Stimulated activated CD8-positive, alpha-beta memory T cell treated with anti-CD3 and anti-CD28 coated beads, Interleukin-12 subunit alpha, Interleukin-12 subunit beta, amount 100 ng/mL, for 24 hours (primary cell): Measurements from ENCODE around the gene ATP2B2.

Experiments used
- DNase-seq: peaks from one replicate; pipeline ENCODE4 v3.0.0-alpha.2; 2020; ENCODE audit errors: extremely low read depth

Gene ATP2B2

DNA sequence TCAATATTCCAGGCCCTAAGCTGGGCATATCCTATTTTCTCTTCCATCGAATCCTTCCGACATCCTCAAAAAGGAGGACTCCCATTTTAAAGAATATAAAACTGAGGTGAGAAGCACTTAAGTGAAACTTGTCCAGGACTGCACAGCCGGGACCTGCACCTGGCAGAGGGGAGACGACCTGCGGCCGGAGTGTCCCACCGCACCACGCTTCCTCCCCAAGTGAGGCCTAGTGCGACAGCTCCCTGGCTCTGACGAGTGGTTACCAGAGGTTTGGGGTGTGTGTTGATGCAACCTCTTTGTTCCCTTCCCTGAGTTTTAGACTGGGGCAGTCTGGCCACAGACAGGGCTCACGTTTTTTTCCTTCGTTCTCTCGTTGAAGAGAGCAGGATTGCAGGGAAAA lies 24.9 kb upstream of the ATP2B2 start:
- DNase-seq, result no peak

DNA sequence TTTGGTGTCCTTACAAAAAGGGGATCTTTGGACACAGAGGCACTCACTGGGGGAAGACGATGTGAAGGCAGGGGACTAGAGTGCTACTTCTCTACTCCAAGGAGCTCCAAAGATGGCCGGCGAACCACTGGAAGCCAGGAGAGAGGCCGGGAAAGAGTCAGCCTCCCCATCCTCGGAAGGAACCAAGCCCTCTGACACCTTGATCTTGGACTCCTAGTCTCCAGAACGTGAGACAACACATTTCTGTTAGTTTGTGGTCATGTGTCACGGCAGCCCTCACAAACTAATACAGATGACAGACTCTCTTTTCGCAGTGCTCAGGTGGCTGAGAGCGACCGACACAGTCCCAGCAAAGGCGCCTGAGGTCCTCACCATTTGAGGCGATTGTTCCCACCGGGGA lies 24.4 kb upstream of the ATP2B2 start:
- DNase-seq, result no peak

GRCh38 chr3:10528046-10528445 lies 22.7 kb upstream of the ATP2B2 start:
- DNase-seq, result no peak

DNA sequence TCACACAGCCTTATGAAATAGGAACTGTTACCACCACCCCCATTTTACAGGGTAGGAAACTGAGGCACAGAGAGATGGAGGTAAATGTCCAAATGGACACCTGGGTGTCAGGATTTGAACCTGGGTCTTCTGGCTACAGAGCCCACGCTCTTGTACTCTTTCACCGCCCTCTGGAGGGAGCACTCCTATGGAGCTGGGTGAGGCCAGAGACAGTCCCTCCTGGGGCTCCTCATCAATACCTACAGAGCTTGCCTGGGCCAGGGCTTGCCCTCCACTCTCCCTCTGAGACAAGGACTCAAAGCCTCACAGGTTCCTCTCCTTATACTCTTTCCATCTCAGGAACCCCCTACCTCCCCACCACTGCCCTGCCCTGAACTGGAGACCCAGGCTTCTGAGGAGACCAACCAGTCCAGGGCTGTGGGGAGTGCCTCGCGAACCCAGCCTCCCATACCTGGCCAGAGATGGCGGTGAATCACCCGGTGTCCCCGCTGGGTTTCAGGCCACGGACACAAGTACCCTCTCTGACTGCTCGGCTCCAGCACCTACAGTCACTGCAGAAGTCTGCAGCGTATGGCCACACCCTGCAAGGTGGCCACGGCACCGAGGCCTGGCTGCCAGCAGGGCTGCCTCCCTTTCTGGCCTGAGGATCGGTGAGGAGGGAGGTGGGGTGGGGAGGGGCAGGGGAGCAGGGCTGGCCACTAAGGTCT lies 22.1 kb upstream of the ATP2B2 start:
- DNase-seq, result no peak

DNA sequence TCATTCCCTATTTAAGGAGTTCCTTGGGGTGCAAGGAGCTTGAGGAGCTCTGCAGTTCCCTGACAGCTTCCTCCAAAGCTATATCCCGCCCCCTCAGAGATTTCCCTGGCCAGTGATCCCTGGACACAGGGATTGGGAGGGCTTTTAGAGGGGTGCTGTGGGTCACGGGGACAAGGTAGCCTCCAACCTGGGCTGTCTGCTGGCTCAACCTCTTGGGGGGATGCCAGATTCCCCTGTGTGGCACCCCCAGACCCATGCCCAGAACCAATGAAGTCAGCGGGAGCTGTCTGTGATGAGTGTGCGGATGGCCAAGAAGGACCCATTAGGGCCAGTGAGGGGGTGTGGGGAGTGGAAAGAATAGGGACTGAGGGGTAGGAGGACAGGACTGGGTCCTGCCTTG lies 21.0 kb upstream of the ATP2B2 start:
- no peak for DNase-seq

GRCh38 chr3:10524799-10525301 lies 19.5 kb upstream of the ATP2B2 start:
- no peak for DNase-seq

DNA sequence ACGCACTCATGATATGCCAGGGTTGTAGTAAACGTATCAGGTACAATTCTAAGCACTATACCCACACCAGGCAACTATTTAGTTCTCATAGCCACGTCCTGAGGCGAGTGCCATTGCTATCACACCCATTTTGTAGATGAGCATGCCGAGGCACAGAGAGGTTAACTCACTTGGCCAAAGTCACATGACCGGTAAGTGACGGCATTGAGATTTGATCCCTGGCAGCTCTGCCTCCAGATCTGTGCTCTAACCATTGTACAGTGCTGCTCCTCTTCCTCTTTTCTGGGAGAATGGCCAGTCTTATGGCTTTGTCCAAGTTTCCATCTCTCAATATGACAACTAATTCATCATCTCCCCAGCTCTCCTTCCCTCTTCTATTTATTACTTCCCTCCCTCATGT lies 18.9 kb upstream of the ATP2B2 start:
- DNase-seq, result no peak

- no peak for DNase-seq
Observed at GRCh38 chr3:10523561-10523960, 18.2 kb upstream of the ATP2B2 start.

- no peak for DNase-seq
Observed at GRCh38 chr3:10522646-10523303, 17.4 kb upstream of the ATP2B2 start.

DNA sequence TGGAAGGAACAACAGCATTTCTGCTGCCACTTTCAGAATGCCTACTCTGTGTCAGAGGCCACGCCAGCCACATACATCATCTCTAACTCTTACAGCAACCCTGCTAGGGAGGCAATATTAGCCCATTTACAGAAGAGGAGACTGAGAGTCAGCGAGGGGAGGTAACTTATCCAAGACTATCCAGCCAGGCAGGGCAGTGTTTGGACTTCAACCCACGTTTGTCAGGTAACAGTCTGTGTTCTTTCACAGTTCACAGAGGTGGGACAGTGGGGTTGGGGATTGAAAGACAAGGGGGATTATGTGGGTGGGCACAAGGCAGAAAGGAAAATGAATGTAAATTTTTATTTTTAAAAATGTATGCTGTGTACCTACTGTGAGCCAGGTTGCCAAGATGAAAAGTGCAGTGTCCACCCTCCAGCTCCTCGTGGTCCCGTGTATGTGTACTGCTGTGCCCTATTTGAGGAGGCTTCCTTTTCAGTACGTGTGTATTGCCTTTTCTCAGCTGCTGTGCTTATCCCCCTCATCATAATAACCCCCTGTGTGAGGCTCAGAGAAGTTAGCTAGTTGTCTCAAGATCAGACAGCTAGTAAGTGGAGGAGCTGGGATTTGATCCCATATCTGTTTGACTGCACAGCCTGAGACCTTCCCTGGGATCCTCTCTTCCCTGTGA lies 16.5 kb upstream of the ATP2B2 start:
- DNase-seq, result no peak

DNA sequence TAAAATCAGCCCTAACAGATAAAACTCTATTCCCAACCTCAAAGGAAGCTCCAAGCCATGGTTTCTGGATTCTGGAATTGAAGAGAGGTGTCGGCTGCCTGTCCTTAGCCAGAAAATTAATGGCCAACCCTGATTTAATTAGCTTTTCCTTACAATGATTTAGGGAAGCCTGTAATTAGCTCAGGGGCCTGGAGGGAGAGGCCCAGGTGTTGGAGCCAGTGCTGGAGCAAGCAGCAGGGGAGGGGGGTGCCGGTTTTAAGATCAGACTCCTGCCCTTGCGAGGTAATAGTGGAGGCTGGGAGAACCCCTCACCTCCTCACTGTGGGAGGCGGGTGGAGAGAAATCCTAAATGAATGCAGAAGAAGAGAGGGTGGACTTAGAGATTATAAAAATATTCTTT lies 14.7 kb upstream of the ATP2B2 start:
- DNase-seq, result no peak

DNA sequence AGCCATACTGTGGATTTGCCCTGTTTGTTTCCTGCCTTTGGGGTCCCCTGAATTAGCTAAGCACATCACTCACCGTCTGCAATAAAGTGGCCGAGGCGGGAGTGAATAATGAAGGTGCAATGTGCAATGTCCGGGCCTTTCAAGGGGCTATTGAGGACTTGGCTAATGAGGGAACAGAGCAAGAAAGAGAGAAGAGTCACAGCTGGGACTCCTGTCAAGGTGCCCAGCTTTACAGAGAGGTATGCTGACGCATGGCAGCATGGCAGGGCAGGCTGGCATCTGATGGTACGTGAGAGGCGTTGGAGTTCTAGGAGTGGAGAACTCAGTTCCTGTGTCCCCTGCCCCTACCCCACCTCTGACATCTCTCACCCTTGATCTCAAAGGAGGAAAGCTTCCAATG lies 13.8 kb upstream of the ATP2B2 start:
- DNase-seq, result no peak

DNA sequence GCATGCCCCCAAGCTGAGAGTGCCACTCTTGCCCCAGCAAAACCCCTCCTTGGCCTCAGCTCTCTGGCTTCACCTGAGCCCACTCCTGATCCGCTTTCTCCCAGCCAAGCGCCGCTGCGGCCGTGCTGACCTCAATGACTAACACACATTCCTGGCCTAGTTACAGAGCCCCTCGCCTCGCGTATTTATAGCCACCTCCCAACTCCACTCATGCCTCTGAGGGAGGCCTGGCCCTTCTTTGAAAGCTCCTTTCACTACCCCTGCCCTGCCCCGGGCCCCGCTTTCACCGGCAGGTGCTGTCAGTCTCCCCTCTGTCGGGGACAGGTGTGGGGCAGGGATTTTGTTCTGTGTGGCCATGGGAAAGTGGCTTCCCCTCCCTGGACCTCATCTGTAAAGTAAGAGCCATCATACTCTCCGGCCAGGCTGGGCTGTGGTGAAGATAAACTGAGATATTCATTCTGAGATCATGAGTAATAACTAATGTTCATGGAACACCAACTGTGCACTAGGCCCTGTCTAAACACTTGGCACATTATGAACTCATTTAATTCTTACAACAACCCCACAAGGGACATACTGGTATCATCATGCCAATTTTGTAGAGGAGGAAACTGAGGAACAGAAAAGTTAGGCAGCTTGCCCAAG lies 13.2 kb upstream of the ATP2B2 start:
- no peak for DNase-seq

GRCh38 chr3:10517627-10518026 lies 12.2 kb upstream of the ATP2B2 start:
- DNase-seq, result no peak

- DNase-seq, result no peak
Observed at GRCh38 chr3:10516544-10517452, 11.4 kb upstream of the ATP2B2 start.

GRCh38 chr3:10515884-10516495 lies 10.6 kb upstream of the ATP2B2 start:
- no peak for DNase-seq

DNA sequence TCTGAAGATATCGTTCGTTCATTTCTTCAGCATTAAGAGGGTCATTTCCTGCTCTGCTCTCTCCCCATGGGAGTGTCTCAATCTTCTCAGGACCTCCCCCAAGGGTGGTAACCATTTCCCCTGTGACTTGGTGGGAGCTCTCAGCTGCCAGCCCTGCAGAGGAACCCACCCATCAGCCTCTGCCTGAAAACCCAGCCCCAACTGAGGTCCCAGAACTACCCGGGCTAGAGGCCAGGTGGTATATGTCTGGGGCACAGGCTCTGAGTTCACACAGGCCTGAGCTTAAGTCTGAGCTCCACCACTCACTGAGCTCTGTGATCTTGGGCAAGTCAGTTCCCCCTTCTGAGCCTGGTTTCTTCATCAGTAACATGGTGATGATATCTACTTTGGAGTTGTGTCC lies 10.0 kb upstream of the ATP2B2 start:
- DNase-seq, result no peak

- DNase-seq, result no peak
Observed at GRCh38 chr3:10514407-10515069, 9.2 kb upstream of the ATP2B2 start.

- DNase-seq, result no peak
Observed at GRCh38 chr3:10513306-10513705, 7.9 kb upstream of the ATP2B2 start.

DNA sequence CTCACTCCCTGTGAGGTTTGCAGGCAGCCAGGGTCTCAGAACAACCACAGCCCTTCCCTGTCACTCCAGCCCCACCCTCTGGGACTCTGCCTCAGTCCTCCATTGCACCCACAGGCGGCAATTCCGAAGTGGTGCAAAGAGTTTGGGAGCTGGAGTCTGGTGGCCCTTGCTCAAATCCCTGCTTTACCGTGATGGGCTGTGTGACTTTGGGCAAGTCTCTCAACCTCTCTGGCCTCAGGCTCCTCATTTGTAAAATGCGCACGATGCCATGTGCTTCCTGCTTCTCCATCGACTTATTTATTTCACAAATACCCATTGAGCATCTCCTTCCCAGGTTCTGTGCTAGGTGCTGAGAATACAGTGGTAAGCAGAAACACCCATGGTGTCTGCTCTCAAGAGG lies 7.3 kb upstream of the ATP2B2 start:
- no peak for DNase-seq
